Measurements from ENCODE around the gene TMEM218. TPM values are rescaled to one million over a fixed set of nuclear protein-coding genes. Genes with fewer than 3 reads are reported as not detected.
A peak's percentile ranks its signal among the peaks of the same experiment; 100 is the strongest.

Gene TMEM218
- total RNA-seq, 1 experiment from 2014 or later: 14.3 TPM

DNA sequence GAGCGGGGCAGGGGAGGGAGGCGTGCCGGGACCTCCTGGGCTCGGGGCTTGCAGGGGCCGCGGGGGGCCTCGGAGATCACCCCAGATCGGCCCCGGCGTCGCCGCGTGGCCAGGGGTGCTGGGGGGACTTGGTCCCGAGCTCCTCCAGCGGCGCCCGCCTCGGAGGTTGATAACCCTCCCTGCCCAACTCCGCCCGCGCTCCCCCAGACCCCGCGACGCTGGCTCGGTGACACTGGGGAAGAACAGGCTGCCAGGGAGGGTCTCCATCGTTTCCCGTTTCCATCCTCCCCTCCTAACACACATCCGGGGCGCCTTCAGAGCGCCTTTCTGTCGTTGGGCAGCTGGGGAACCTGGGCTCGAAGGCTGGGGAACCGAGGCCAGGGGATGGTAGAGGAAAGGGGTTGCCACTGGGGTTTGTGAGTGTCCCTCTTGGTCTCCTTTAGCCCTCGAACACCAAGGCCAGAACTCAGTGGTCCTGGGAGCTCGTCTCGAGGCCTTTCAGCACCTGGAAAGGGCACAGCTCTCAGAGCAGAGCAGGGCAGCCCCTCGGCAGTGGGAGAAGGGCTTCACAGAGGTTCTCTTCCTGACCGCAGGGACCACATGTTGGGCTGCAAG is 47.9 kb downstream of the TMEM218 start:
- no peak overlapping the region for H3K56ac ChIP-seq (ENCODE audit: insufficient read length, low read depth, low read length)
- no peak overlapping the region for H3K23ac ChIP-seq (ENCODE audit: insufficient read length, low read depth, low read length)
- H2BK12ac ChIP-seq (ENCODE audit: insufficient read length, low read depth, low read length): no peak overlapping the region
- Mint-ChIP-seq H3K27me3 (ENCODE audit: low read depth) (peaks cover 65% of the 10 kb centered on the region), H3K4me1 (peaks cover 8 to 9% of the 10 kb centered on the region in 2 experiments), H3K4me3 (peak overlapping the region; percentile 73 to 89), H3K9me3 (no peaks in the 10 kb centered on the region), H3K27ac (no peak overlapping the region), H3K36me3 (ENCODE audit: insufficient read depth in 1 of 3, low read depth in 3 of 3) (no peaks in the 10 kb centered on the region)
- peak overlapping the region; percentile 60 for H2AFZ ChIP-seq (ENCODE audit: low read length)
- H2BK20ac ChIP-seq (ENCODE audit: low read depth, low read length, poor library complexity, severe bottlenecking): no peak overlapping the region
- no peak overlapping the region for H4K91ac ChIP-seq (ENCODE audit: insufficient read length, low read depth, low read length)
- no peak overlapping the region for H2BK120ac ChIP-seq (ENCODE audit: low read depth, low read length, poor library complexity, severe bottlenecking)
- no CpG with 5 or more reads among the region's 38 CpGs for WGBS (ENCODE audit: extremely low coverage, insufficient read length, low lambda C conversion rate)
- H3K4me2 ChIP-seq (ENCODE audit: insufficient read depth, insufficient read length, low read length): peak overlapping the region; percentile 78
- no peak overlapping the region for H4K5ac ChIP-seq (ENCODE audit: insufficient read length, low read depth, low read length)
- no peaks in the 10 kb centered on the region for H3K9me3 ChIP-seq (ENCODE audit: control insufficient read depth, low read depth, low read length)
- no peak overlapping the region for H3T11ph ChIP-seq (ENCODE audit: low read length)
- H3K4me1 ChIP-seq (ENCODE audit: insufficient read depth, low read length): no peaks in the 10 kb centered on the region
- H3K9ac ChIP-seq (ENCODE audit: extremely low read depth, insufficient read length, low read length): no peak overlapping the region
- no peak overlapping the region; the same call in 1 of the 2 replicates for H3K14ac ChIP-seq (ENCODE audit: insufficient read depth, low read length)
- no peak for TF ChIP-seq CTCF (conservative IDR thresholded peaks at IDR 0.05)
- H3K4ac ChIP-seq (ENCODE audit: low read depth, low read length): no peak overlapping the region
- no peaks in the 10 kb centered on the region for H3K79me2 ChIP-seq (ENCODE audit: insufficient read depth, low read length)
- no peak overlapping the region for H2BK15ac ChIP-seq (ENCODE audit: low read depth, low read length)
- no peaks in the 10 kb centered on the region for H4K20me1 ChIP-seq (ENCODE audit: control insufficient read depth, insufficient read depth, insufficient read length)
- H2BK5ac ChIP-seq (ENCODE audit: insufficient read length, low read length): no peak overlapping the region
- peaks cover 9% of the 10 kb centered on the region for H3K27me3 ChIP-seq (ENCODE audit: insufficient read depth, low read length)
- no peak overlapping the region for H4K8ac ChIP-seq (replicated peaks; ENCODE audit: insufficient read length, low read depth, low read length)
- H3K27ac ChIP-seq (ENCODE audit: insufficient read length, low read depth, low read length): no peak overlapping the region
- peaks cover 15% of the 10 kb centered on the region for H3K23me2 ChIP-seq (ENCODE audit: insufficient read length, low read depth, low read length, poor library complexity, severe bottlenecking)
- no peak overlapping the region for H3K18ac ChIP-seq (ENCODE audit: insufficient read length, low read depth, low read length)
- no peaks in the 10 kb centered on the region for H3K79me1 ChIP-seq (ENCODE audit: insufficient read depth, low read depth, low read length, poor library complexity, severe bottlenecking)
- H2AK5ac ChIP-seq (ENCODE audit: insufficient read length, low read length): no peak overlapping the region
- DNase-seq: peak; percentile 56

All from H9 (cell line).